SK-N-SH (cell line): ENCODE results near the gene ANKFN1.

ENCODE experiments used
- GABPA ChIP-seq: IDR thresholded peaks from 2 replicates; pipeline ENCODE4 v1.4.0; 2012; ENCODE audit warnings: low read depth, mild to moderate bottlenecking
- SIN3A ChIP-seq: IDR thresholded peaks from 2 replicates; pipeline ENCODE4 v1.6.1; 2012; ENCODE audit warnings: low read depth, mild to moderate bottlenecking, low read length, moderate library complexity, borderline replicate concordance
- TF ChIP-seq, protein P1 (sequence below): fragments of 200-600 bp; sonication (generic); IDR thresholded peaks from 2 replicates; pipeline ENCODE4 v1.6.1; 2017; ENCODE audit warnings: antibody characterized with exemption, mild to moderate bottlenecking, moderate library complexity
- TF ChIP-seq, protein P2 (sequence below): IDR thresholded peaks from 2 replicates; pipeline ENCODE4 v1.6.1; 2012; ENCODE audit warnings: mild to moderate bottlenecking, low read depth, low read length, moderate library complexity

DNA sequence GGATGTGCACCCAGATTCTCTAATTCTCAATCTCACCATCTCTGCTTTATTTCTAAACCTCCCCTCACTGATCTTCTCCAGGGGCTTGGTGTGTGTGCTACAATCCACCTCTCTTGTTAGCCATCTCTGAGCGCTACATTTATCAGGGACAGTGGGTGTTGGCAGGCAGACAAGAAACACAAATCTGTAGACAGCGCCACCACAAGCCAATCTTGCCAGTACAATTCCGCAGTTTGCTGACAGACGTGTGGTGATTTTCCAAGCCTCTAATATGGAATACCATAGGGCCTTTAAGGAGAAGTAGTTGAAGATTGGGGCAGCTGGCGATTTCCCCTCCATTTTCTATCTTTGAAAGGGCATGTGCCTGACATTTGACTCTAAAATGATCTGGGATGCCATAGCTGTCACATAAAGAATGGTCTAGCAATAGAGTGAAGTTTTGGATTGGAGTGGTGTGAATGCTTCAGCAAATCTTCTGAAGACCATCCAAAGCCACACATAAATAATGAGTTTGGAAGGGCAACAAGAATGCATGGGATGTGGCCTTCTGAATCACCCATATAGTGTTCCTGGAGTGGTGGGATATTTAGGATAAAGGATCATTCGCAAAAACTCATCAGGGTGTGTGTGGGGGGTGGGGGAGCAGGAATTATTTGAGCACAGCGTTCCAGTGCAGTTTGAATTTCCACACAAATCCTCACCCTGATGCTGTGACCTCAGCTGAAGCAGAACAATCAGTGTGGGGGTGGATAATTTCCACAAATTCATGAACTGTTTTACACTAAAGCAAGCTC is 12.0 kb upstream of the ANKFN1 start:
- no peak for TF ChIP-seq GABPA
- TF ChIP-seq, protein P1, sequence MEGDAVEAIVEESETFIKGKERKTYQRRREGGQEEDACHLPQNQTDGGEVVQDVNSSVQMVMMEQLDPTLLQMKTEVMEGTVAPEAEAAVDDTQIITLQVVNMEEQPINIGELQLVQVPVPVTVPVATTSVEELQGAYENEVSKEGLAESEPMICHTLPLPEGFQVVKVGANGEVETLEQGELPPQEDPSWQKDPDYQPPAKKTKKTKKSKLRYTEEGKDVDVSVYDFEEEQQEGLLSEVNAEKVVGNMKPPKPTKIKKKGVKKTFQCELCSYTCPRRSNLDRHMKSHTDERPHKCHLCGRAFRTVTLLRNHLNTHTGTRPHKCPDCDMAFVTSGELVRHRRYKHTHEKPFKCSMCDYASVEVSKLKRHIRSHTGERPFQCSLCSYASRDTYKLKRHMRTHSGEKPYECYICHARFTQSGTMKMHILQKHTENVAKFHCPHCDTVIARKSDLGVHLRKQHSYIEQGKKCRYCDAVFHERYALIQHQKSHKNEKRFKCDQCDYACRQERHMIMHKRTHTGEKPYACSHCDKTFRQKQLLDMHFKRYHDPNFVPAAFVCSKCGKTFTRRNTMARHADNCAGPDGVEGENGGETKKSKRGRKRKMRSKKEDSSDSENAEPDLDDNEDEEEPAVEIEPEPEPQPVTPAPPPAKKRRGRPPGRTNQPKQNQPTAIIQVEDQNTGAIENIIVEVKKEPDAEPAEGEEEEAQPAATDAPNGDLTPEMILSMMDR, result peak; percentile 34
- TF ChIP-seq SIN3A, result no peak
- TF ChIP-seq, protein P2, sequence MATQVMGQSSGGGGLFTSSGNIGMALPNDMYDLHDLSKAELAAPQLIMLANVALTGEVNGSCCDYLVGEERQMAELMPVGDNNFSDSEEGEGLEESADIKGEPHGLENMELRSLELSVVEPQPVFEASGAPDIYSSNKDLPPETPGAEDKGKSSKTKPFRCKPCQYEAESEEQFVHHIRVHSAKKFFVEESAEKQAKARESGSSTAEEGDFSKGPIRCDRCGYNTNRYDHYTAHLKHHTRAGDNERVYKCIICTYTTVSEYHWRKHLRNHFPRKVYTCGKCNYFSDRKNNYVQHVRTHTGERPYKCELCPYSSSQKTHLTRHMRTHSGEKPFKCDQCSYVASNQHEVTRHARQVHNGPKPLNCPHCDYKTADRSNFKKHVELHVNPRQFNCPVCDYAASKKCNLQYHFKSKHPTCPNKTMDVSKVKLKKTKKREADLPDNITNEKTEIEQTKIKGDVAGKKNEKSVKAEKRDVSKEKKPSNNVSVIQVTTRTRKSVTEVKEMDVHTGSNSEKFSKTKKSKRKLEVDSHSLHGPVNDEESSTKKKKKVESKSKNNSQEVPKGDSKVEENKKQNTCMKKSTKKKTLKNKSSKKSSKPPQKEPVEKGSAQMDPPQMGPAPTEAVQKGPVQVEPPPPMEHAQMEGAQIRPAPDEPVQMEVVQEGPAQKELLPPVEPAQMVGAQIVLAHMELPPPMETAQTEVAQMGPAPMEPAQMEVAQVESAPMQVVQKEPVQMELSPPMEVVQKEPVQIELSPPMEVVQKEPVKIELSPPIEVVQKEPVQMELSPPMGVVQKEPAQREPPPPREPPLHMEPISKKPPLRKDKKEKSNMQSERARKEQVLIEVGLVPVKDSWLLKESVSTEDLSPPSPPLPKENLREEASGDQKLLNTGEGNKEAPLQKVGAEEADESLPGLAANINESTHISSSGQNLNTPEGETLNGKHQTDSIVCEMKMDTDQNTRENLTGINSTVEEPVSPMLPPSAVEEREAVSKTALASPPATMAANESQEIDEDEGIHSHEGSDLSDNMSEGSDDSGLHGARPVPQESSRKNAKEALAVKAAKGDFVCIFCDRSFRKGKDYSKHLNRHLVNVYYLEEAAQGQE, result no peak
